GM21360 (cell line): ENCODE data around the gene FGF14.

ENCODE experiments used
- ATAC-seq: cut with Tn5 transposase; IDR thresholded peaks from one replicate; pipeline ENCODE4 v1.9.1; 2021; ENCODE audit warnings: mild to moderate bottlenecking, moderate library complexity; ENCODE audit not compliant: unreplicated experiment

FGF14 gene

GRCh38 chr13:101828119-101828518 lies 573.7 kb downstream of the FGF14 start:
- no peak for ATAC-seq

GRCh38 chr13:101817898-101818297 lies 584.0 kb downstream of the FGF14 start:
- ATAC-seq, result no peak

GRCh38 chr13:101811881-101812280 lies 590.0 kb downstream of the FGF14 start:
- ATAC-seq, result no peak

GRCh38 chr13:101811284-101811839 lies 590.5 kb downstream of the FGF14 start:
- no peak for ATAC-seq

GRCh38 chr13:101799196-101799595 lies 602.7 kb downstream of the FGF14 start:
- ATAC-seq, result no peak

GRCh38 chr13:101798437-101798836 lies 603.4 kb downstream of the FGF14 start:
- no peak for ATAC-seq

- no peak for ATAC-seq
Measured at GRCh38 chr13:101795460-101795859, 606.4 kb downstream of the FGF14 start.

GRCh38 chr13:101795025-101795424 lies 606.8 kb downstream of the FGF14 start:
- ATAC-seq, result no peak

GRCh38 chr13:101792189-101792588 lies 609.7 kb downstream of the FGF14 start:
- ATAC-seq, result no peak

GRCh38 chr13:101785858-101786257 lies 616.0 kb downstream of the FGF14 start:
- ATAC-seq, result peak; percentile 52

- ATAC-seq, result no peak
Measured at GRCh38 chr13:101784313-101784712, 617.5 kb downstream of the FGF14 start.

GRCh38 chr13:101783554-101783953 lies 618.3 kb downstream of the FGF14 start:
- ATAC-seq, result no peak

GRCh38 chr13:101780211-101780610 lies 621.6 kb downstream of the FGF14 start:
- ATAC-seq, result no peak

- no peak for ATAC-seq
Measured at GRCh38 chr13:101779147-101779546, 622.7 kb downstream of the FGF14 start.

- no peak for ATAC-seq
Measured at GRCh38 chr13:101775267-101775666, 626.6 kb downstream of the FGF14 start.

- ATAC-seq, result no peak
Measured at GRCh38 chr13:101774393-101774792, 627.5 kb downstream of the FGF14 start.

- ATAC-seq, result no peak
Measured at GRCh38 chr13:101773062-101773461, 628.8 kb downstream of the FGF14 start.

GRCh38 chr13:101767131-101767530 lies 634.7 kb downstream of the FGF14 start:
- ATAC-seq, result no peak

- ATAC-seq, result no peak
Measured at GRCh38 chr13:101763191-101763590, 638.7 kb downstream of the FGF14 start.

GRCh38 chr13:101757446-101758039 lies 644.3 kb downstream of the FGF14 start:
- ATAC-seq, result peak; percentile 87

GRCh38 chr13:101755228-101755887 lies 646.5 kb downstream of the FGF14 start:
- ATAC-seq, result no peak

- no peak for ATAC-seq
Measured at GRCh38 chr13:101752432-101752831, 649.4 kb downstream of the FGF14 start.
